ENCODE measurements around the gene F5.
A peak's percentile ranks its signal among the peaks of the same experiment; 100 is the strongest.

F5 gene

DNA sequence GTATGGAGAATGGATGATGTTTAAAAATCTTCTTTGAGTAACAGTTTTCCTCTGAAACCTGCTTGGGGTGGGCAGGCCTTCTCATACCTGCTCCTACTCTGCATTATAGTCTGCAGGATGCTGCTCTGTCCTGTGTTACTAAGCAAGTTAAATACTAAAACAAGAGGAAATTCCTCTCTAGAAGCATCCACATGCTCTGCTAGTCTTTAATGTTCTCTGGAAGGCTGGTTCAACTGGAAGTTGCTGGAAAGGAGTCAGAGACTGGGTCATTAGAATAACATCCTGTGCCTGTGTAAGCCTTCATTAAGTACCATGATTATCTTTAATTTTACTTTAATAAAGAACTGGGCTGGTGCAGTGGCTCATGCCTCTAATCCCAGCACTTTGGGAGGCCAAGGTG, 37.8 kb upstream of the F5 start:
- peaks cover 3% of the 10 kb centered on the region for H3K27me3 Mint-ChIP-seq (ENCODE audit: low read depth, poor library complexity)
- no peaks in the 10 kb centered on the region for H3K36me3 Mint-ChIP-seq (ENCODE audit: low read depth)
- H3K4me1 Mint-ChIP-seq = no peaks in the 10 kb centered on the region
- no peak overlapping the region for H3K4me3 Mint-ChIP-seq
- no peaks in the 10 kb centered on the region for H3K9me3 Mint-ChIP-seq
- DNase-seq = no peak
- no peak overlapping the region for H3K27ac Mint-ChIP-seq
- no peak for TF ChIP-seq CTCF (IDR thresholded peaks at IDR 0.05)

GRCh38 chr1:169623132-169623926, 37.0 kb upstream of the F5 start:
- no peaks in the 10 kb centered on the region for H3K36me3 Mint-ChIP-seq (ENCODE audit: low read depth)
- DNase-seq = no peak
- no peak overlapping the region for H3K4me3 Mint-ChIP-seq
- TF ChIP-seq CTCF (IDR thresholded peaks at IDR 0.05) = no peak
- H3K27me3 Mint-ChIP-seq (ENCODE audit: low read depth, poor library complexity) = peaks cover 3% of the 10 kb centered on the region
- H3K27ac Mint-ChIP-seq = no peak overlapping the region
- H3K9me3 Mint-ChIP-seq = no peaks in the 10 kb centered on the region
- no peaks in the 10 kb centered on the region for H3K4me1 Mint-ChIP-seq

- peak overlapping the region; percentile 70 for H3K27ac Mint-ChIP-seq
- no peak for TF ChIP-seq CTCF (IDR thresholded peaks at IDR 0.05)
- DNase-seq = no peak
- peaks cover 9% of the 10 kb centered on the region for H3K27me3 Mint-ChIP-seq (ENCODE audit: low read depth, poor library complexity)
- no peaks in the 10 kb centered on the region for H3K9me3 Mint-ChIP-seq
- H3K36me3 Mint-ChIP-seq (ENCODE audit: low read depth) = no peaks in the 10 kb centered on the region
- H3K4me3 Mint-ChIP-seq = no peak overlapping the region
- no peaks in the 10 kb centered on the region for H3K4me1 Mint-ChIP-seq
These were observed 34.3 kb upstream of the F5 start for GRCh38 chr1:169620565-169620964.

DNA sequence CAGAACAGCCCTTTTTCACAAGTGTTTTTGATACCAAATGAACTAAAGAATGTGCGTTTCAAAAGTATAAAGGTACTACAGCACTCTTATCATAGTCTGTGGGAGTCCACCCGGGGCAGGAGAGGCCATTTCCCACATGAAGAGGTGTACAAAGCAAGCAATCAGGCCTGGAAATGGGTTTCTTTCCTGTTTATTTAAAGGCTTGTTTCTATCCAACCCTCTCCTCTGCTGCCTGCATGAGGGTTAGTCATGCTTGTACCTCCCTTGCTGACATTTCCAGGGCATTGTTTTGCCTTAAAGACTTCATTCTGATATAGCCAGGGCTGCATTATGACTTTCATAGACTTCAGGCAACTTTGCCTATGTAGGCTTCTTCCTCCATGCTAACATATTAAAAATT, 32.1 kb upstream of the F5 start:
- Mint-ChIP-seq H3K27me3 (ENCODE audit: low read depth, poor library complexity) (peaks cover 21% of the 10 kb centered on the region), H3K4me3 (no peak overlapping the region), H3K27ac (no peak overlapping the region), H3K4me1 (no peaks in the 10 kb centered on the region), H3K9me3 (no peaks in the 10 kb centered on the region), H3K36me3 (ENCODE audit: low read depth) (no peaks in the 10 kb centered on the region)
- no peak for TF ChIP-seq CTCF (IDR thresholded peaks at IDR 0.05)
- no peak for DNase-seq

DNA sequence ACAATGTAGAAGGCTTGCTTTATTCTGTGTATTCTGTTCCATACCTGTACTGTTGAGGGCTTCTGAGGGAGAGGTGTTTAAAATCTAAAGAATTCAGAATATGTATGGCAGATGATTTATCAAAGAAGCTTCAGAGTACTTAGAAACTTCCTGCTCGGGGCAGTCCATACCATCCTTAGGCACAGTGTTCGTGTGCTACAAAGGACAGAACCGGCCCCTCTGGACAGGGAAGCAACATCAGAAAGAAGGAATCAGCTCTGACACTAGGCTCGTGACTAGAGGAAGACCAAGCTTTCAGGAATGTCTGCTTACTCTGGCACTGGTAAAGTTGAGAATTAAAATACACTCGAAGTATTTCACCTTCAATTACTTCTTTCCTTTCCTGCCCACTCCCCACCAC, 29.5 kb upstream of the F5 start:
- Mint-ChIP-seq H3K9me3 (no peaks in the 10 kb centered on the region), H3K27me3 (ENCODE audit: low read depth, poor library complexity) (peaks cover 33% of the 10 kb centered on the region), H3K27ac (no peak overlapping the region), H3K36me3 (ENCODE audit: low read depth) (no peaks in the 10 kb centered on the region), H3K4me3 (no peak overlapping the region), H3K4me1 (no peaks in the 10 kb centered on the region)
- DNase-seq = no peak
- TF ChIP-seq CTCF (IDR thresholded peaks at IDR 0.05) = no peak

- Mint-ChIP-seq H3K9me3 (no peaks in the 10 kb centered on the region), H3K4me3 (no peak overlapping the region), H3K4me1 (no peaks in the 10 kb centered on the region), H3K36me3 (ENCODE audit: low read depth) (no peaks in the 10 kb centered on the region), H3K27me3 (ENCODE audit: low read depth, poor library complexity) (peaks cover 27% of the 10 kb centered on the region), H3K27ac (no peak overlapping the region)
- no peak for DNase-seq
- TF ChIP-seq CTCF (IDR thresholded peaks at IDR 0.05) = no peak
These were observed 24.6 kb upstream of the F5 start for GRCh38 chr1:169610858-169611257.

All from nephron progenitor cell (in vitro differentiated cells).